ENCODE data around the gene SPATA2L. TPM values are rescaled to one million over a fixed set of nuclear protein-coding genes. Genes with fewer than 3 reads are reported as not detected.

The SPATA2L gene
- total and polyA plus RNA-seq, 2 of the 8 experiments (the other 6 are each of a cell fraction or from before 2014, with no cell fraction given), result 9.3 to 12.5 TPM

DNA sequence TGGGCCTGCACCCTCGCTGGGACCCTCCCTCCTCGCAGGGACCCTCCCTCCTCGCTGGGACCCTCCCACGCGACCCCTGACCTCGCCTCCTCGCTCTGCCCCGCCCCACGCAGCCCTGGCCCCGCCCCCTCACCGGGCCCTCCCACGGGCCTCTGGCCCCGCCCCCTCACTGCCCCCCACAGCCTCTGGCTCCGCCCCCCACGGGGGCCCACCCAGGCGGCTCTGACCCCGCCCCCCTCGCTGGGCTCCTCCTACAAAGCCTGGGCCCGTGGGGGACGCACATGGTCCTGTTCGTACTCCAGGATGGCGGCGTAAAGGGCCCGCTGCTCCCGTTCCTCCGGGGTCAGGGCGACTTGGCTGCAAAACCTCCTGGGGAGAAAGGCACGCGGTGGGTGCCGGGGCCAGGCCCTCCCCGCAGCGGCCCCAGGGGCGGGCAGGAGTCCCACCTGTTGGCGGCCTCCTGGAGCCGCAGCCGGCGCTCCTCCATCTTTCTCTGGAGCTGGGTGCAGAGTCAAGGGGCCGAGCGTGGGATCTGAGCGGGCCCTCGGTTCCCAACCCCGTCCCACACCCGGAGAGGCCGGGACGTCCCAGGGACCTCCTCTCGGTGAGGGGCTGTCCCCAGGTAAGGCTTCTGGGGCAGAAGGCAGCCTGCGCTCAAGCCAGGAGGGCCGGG is 10.2 kb upstream of the SPATA2L start (continued):
- TF ChIP-seq PHF8 (conservative IDR thresholded peaks at IDR 0.05; ENCODE audit: low read depth, low read length), result peak; percentile 77
- TF ChIP-seq GTF2F1 (IDR thresholded peaks at IDR 0.05; ENCODE audit: borderline replicate concordance, low read depth, low read length), result no peak
- TF ChIP-seq, protein P1, sequence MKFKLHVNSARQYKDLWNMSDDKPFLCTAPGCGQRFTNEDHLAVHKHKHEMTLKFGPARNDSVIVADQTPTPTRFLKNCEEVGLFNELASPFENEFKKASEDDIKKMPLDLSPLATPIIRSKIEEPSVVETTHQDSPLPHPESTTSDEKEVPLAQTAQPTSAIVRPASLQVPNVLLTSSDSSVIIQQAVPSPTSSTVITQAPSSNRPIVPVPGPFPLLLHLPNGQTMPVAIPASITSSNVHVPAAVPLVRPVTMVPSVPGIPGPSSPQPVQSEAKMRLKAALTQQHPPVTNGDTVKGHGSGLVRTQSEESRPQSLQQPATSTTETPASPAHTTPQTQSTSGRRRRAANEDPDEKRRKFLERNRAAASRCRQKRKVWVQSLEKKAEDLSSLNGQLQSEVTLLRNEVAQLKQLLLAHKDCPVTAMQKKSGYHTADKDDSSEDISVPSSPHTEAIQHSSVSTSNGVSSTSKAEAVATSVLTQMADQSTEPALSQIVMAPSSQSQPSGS (IDR thresholded peaks at IDR 0.05; ENCODE audit: low read length), result no peak
- TF ChIP-seq POLR2AphosphoS5 (IDR thresholded peaks at IDR 0.05; ENCODE audit: low read depth, low read length), result peak; percentile 83
- TF ChIP-seq, protein P2, sequence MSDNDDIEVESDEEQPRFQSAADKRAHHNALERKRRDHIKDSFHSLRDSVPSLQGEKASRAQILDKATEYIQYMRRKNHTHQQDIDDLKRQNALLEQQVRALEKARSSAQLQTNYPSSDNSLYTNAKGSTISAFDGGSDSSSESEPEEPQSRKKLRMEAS (IDR thresholded peaks at IDR 0.05), result peak; percentile 88

All from H1 (cell line).